GM19328 (cell line): ENCODE measurements around the gene TMEM95.
"Not testable (repeated sequence)": the region's sequence is repeated elsewhere in the genome, so short reads cannot be mapped to it uniquely, and the experiment has no call there.

Source experiments
- ATAC-seq: cut with Tn5 transposase; IDR thresholded peaks from one replicate; pipeline ENCODE4 v1.9.1; 2021; ENCODE audit warnings: mild to moderate bottlenecking, moderate library complexity; ENCODE audit not compliant: unreplicated experiment

TMEM95 gene

DNA sequence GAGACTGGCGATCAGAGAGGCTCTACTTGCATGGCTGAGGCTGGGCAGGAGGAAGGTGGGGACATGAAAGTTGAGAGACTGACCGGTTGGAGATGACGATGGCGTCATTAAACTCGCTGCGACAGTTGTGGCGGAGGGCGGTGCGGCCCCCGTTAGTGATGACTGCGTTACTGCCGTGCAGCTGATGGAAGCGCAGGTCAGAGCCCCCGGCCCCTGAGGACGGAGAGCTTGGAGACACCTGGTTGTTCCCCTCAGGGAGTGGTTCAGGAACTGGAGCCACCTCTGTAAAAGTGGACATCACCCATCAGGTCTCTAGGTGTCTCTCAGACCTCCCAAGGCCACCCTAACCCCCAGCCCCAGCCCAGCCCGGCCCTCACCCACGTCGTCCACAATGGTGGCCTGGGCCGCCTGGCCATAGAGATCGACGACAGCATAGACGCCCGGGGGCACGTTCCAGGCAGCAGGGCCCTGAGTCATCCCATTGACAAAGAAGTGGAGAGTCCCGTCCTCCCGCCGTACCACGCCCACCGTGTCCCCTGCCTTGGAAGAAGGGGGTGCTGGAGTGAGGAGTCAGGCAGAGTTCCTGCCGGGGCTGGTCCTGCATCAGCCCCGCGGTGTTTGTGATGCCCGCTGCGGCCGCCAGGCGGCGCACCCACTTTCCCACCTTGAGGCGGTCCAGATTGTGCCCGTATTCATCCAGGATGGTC is 31.1 kb upstream of the TMEM95 start:
- ATAC-seq, result no peak

DNA sequence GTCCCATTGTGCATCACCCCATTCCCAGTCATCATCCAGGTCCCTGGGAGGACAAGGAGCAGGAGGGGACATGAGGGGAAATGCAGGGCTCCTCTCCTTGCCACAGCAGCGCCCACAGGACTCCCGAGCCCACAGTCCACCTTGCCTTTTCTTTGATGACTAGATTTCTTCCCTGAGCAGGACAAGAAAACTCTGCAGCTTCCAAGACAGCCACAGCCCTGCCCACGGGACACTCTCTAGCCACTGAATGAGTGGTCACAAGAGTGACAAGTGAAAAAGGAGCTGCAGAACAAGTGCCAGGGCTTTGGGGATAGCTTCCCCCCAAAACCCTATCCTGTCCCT is 30.5 kb upstream of the TMEM95 start:
- no peak for ATAC-seq

DNA sequence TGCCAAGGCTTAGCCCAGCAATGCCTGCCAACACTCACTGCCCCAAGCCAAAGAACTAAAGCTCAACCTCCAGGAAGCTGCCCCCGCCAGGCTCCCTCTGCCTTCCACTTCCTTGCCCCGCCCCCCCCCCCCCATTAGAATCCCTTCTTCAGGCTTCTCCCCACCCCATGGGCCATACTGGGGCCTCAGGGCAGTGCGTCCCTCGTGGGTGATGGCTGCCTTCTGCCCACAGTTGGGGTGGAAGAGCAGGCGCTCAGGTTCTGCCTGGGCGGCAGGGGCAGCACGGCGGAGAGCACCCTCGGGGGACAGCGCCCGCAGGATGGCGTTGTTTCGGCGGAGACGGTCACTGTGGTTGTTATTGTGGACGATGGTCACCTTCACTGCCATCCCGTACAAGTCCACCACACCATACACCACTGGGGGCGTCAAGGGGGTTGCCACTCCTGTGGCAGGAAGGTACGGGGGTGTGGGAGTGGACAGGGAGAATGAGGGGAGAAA is 29.9 kb upstream of the TMEM95 start:
- ATAC-seq, result no peak

DNA sequence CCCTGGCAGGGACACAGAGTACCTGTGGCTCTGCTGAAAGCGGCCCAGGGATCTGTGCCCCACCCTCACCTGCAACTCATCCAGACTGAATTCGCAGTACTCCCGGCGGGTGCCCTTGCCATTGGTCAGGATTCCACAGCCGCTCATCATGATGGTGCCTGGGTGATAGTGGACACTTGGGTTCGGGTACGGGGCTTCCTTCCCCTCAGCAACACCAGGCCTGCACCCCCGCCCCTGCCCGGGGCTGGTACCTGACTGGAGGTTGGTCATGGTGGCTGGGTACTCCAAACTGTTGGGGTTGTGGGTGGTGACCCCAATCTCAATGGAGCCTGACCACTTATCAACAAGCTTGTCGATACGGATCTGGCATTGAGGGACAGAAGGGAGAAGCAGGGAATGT is 28.8 kb upstream of the TMEM95 start:
- ATAC-seq, result no peak

DNA sequence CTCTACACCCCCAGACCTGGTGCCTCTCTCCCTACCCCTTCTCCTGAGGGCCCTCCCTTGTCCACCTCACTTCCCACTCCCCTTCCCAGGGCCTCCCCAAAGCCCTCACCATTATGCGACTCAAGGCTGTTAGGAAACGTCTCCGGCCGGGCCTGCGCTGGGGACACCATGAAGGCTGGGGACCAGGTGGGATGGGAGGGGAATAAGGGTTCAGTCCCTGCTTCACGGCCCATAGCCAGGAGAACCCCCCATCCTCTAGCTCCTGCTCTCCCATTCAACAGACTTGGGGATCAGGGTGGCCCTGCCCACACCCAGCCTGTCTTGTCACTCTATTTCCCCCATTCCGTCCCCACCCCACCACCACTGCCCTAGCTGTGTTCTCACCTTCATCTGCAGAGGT is 27.9 kb upstream of the TMEM95 start:
- ATAC-seq, result no peak

DNA sequence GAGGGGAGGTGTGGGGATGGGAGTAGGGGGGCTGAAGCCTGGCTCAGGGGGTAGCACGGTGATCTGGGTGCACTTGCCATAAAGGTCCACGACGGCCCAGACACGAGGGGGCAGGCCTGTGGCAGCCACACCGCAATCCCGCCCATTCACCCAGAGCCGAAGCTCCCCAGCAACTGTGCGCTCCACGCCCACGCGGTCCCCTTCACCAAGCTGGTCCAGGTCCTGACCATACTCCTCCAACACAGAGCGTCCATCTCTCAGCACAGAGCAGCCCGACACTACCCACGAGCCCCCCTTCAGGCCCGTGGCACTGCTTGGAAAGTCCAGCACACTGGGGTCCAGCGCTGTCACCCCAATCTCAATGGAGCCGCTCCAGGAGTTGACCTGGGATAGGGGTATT is 27.5 kb upstream of the TMEM95 start:
- ATAC-seq, result no peak

DNA sequence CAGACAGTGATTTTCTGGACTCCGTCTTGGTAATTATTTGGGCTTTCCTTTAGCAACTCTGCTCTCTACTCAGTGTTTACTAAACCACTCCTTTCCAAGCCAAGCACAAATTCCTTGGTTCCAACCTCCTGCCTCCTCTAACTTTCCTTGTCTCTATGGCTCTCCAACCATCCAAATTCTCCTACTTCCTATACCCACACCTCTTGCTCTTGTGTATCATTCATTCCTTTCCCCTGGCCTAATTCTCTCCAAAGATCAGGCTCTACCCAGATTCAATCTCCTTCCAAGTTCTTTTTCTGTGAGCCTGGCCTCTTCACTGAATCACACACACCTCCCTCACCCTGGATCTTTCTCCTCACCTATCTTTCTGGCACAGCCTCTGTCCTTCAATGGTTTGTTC is 26.9 kb upstream of the TMEM95 start:
- ATAC-seq, result no peak

DNA sequence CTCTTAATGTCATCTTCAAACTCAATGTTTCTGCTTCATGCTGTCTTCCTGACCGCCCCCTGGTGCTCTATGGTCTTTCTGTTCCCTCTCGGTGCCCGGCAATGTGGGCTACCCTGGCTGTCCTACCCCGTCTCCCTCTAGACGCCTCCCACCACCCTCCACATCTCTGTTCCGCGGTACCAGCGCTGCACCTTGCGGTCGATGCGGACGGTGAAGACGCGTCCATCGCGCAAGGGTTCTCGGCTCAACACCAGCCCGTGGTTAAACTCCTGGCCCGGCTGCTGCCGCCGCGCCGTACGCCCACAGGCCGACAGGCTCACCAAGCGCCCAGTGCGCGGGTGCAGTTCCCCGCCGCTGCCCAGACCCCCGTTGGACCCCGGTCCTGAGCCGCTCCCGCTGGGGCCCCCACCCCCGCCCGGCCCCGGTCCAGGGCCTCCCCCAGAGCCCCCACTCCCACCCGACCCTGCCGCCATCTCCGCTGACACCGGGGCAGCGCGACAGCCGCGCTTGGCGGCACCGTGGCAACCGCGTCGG is 26.0 kb upstream of the TMEM95 start, which contains the start of gene NEURL4:
NEURL4 (minus strand) TSS at position 496 of the 534 bp plus-strand sequence; CDS start at position 473, 23 bp downstream.
- peak; percentile 6 for ATAC-seq

DNA sequence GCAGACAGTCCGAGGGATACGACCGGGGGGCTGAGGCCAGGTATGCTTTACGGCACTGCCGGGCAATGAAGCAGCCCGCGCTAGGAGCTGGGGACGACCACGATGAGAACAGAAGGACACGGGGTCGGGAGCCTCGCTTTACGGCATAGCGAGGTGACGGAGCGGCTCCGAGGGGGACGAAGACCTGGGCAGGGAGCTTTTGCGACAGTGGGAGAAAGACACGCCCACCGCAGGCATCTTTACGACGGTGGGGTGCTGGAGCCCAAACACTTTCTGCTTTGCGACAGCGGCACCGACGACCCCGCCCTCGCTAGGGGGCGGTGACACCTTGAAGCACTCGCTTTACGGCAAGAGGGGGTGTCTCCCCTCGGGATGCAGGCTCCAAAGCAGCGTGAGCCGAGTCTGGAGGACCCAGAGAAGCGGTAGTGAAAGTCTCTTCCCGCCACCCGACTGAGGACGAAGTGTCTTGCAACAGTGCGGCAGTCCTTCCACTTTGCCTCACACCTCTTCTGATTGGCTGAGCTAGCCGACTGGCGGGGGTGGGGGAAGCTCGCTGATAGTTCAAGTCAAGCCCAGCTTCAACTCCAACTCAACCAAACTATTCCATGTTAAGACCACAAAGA is 25.5 kb upstream of the TMEM95 start:
- peak; percentile 60 for ATAC-seq

DNA sequence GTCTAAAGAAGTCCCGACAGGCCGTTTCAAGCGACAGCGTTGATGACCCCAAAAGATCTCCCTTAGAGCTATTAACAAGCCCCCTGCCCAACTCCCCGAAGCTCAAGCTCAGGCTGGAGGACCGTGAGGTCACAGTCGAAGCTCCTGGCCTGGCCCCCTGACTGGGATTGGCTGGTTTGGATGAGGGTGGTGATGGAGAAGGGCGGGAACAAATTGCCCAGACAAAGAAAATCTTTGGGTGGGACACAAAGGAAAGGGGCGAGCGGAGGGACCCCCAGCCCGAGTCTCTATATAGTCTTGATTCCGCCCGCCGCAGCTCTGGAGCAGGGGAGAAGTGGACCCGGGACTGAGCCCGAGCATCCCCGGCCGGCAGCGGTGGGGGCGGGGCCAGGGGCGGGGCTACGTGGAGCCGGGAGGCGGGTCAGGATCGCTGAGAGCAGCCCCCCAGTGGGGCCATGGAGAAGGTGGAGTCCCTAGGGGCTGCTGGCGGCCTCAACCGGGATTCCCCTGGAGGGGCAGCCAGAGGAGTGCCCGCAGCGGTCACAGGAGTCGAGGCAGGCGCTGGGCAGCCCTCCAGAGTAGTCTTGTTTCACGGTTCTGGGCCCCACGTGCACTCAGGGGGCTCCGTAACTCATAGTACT is 24.8 kb upstream of the TMEM95 start:
- peak; percentile 33 for ATAC-seq

DNA sequence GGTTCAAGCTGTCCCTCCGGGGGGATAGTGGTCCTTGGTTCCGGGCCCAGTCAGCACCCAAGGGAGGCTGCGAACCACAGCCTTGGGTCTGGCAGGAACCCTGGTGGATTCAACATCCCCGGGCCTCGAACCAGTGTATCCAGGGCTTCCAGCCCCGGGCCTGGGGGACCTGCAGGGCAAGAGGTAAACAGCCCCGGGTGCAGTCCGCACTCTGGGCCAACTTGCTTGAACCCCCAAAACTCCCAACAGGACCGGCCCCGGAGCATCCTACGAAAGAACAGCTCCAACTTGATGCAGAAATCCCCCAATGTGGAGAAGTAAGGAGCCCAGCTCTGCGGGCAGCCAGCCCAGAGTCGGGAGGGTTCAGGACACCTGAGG is 24.3 kb upstream of the TMEM95 start:
- no peak for ATAC-seq

DNA sequence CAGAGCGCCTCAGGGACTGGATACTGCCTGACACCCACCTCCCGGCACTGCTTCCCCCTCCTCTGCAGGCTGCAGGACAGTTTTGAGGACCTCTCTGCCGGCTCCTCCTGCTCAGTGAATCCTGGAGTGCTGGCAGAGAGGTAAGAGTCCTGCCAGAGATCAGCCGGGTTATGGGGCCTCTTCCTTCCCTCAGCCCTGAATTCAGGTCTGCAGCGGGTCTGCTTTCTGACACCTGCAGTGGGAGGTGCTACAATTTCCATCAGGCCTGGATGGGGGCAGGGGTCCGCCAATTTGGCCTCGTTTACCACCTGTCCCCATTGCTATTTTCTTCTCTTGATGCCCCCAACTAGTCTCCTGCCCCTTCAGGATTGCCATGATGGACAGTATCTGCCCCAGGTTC is 22.8 kb upstream of the TMEM95 start:
- no peak for ATAC-seq

DNA sequence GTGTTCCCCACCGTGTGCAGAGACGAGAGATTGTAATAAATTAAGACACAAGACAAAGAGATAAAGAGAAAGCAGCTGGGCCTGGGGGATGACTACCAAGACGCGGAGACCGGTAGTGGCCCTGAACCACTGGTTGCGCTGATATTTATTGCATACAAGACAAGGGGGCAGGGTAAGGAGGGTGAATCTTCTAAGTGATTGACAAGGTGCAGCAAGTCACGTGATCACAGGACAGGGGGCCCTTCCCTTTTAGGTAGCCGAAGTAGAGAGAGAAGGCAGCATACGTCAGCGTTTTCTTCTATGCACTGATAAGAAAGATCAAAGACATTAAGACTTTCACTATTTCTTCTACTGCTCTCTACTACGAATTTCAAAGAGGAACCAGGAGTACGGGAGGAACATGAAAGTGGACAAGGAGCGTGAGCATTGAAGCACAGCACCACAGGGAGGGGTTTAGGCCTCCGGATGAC is 22.3 kb upstream of the TMEM95 start:
- ATAC-seq, result not testable (repeated sequence)

DNA sequence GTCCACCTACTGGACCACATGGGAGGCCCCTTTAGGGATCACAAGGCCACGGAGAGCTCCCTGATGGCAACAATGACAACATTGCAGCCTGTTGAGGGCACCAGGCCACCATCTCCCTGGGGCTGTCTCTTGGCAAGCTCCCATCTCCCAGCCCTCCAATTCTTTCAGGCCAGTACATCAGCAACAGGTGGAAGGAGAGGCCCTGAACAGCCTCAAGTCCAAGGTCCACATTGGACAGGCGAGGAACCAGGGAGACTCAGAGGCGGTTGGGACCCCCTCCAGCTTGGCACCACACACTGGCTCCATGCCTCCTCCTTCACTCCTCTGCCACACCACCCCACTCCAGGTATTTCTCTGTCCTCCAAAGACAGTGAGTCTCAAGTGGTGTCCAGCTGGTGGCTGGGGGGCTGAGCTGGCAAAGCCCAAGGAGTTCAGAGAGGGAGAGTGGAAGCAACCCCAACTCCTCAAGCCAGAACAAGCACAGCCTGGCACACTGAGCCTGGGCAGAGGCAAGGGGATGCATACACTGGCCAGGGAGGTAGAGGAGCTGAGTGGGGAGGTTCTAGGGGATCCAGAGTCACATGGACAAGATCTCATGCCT is 19.9 kb upstream of the TMEM95 start:
- ATAC-seq, result no peak

DNA sequence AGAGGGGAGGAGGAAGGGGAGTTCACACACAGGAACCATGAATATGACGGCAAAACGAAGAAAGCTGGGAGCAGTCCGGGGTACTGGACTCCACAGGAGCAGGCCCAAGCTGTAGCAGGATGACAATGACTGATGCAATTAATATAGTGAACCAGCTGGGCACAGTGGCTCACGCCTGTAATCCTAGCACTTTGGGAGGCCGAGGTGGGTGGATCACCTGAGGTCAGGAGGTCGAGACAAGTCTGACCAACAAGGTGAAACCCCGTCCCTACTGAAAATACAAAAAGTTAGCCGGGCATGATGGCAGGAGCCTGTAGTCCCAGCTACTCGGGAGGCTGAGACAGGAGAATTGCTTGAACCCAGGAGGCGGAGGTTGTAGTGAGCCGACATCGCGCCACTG is 19.2 kb upstream of the TMEM95 start:
- ATAC-seq, result not testable (repeated sequence)

DNA sequence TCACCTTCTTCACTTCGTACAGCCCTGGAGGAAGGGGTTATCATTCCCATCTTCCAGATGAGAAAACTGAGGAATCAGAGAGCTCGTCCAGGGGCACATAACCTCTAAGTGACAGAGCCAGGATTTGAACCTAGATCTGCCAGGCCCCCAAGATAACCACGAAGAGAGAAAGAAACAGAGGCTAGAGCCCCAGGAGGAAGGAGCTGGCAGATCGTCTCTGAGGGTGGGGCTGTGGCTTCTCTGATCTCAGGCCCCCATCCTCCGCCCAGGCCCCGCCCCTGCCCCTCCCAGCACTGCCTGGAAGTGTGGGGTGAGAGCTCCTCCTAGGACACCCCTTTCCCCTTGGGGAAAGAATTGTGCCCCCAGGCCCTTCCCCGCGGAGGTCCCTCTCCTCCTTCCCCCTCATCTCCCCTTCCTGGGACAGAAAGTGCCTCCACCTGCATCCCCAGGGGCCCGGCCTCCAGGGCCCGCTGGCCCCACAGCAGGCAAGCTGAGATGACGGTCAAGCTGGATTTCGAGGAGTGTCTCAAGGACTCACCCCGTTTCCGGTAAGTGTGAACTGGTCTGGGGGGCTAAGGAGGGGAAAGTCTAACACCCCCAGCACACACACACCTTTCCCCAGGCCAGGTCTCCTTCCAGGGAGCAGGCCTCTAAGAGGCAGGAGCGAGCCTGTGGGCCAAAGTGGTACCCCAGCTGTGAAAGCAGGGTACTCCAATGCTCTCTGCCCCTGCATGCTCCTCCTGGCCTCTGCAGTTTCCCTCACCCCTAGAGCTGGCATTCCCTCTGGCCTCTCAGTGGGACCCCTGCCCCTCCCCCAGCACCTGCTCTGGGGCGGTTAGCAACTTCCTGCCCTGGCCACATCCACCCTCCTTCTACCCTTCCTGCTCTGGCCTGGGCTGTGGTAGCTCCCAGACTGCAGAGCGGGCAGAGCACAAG is 18.4 kb upstream of the TMEM95 start, which contains the start of gene ACAP1:
ACAP1 (plus strand) TSS at position 290 of the 936 bp plus-strand sequence; CDS start at position 496, 206 bp downstream.
- peak; percentile 81 for ATAC-seq

DNA sequence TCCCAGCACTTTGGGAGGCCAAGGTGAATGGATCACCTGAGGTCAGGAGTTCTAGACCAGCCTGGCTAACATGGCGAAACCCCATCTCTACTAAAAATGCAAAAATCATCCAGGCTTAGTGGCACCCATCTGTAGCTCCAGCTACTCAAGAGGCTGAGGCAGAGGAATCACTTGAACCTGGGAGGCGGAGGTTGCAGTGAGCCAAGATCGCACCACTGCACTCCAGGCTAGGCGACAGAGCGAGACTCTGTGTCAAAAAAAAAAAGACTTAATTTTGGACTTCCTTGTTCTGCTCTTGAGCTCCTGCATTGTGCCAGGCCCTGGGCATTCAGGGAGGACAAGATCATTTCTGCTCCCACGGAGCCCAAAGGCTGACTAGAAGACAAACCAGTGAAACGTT is 17.4 kb upstream of the TMEM95 start:
- ATAC-seq, result not testable (repeated sequence)

DNA sequence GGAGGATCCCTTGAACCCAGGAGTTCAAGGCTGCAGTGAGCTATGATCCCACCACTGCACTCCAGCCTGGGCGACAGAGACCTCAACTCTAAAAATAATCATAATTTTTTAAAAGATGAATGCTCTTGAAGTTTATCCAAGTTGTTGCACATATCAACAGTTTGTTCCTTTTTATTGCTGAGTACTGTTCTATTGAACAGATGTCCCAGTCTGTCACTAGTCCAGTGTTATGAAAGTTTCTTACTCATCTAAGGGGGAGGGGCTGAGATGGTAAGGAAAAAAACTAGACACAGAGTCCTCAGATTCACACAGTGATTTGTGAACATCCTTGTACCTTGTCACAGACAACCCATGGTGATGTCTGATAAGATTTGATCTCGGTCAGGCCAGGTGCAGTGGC is 14.8 kb upstream of the TMEM95 start:
- no peak for ATAC-seq

DNA sequence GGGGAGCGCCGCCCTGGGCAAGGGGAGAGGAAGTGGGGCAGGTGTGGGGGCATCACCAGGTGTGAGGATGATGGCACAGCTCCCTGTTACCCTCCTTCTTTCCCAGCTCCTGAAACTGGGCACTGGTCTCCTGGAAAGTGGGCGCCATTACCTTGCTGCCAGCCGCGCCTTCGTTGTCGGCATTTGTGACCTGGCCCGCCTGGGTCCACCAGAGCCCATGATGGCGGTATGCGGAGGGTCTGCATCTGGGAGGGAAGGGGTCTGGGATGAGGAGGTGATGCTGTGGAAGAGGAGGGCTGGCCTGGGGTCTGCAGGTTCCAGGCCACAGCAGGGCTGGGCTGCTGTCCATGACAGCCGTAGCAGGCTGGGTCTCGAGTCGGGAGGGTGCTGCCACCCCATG is 13.1 kb upstream of the TMEM95 start:
- no peak for ATAC-seq

DNA sequence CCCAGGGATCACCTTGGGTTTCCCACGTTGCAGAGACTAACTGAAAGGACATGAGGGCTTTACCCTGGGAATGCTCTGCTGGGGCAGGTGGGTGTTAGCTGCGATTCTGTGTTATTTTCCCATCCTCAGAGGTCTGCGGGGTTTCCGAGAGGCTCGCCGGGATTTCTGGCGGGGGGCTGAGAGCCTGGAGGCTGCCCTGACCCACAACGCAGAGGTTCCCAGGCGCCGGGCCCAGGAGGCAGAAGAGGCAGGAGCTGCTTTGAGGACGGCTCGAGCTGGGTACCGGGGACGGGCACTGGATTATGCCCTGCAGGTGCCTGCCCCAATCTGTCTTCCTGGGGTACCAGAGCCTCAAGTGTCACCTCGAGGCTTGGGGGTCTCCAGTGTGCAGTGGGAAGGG is 11.7 kb upstream of the TMEM95 start:
- no peak for ATAC-seq
